ENCODE results near the gene DMXL2.
A peak's percentile ranks its signal among the peaks of the same experiment; 100 is the strongest.
"Not testable (repeated sequence)": the region's sequence is repeated elsewhere in the genome, so short reads cannot be mapped to it uniquely, and the experiment has no call there.

Gene DMXL2

GRCh38 chr15:51622604-51623370 lies at the start of gene DMXL2:
DMXL2 (minus strand) TSS chr15:51622771; CDS start chr15:51622545, 226 bp downstream.
- DNase-seq (ENCODE audit: low spot score): peak; percentile 84
- no peak for TF ChIP-seq CTCF (IDR thresholded peaks at IDR 0.05; ENCODE audit: extremely low read depth, missing control alignments)

GRCh38 chr15:51672155-51672687 lies 49.6 kb upstream of the DMXL2 start:
- no peak for DNase-seq (ENCODE audit: low spot score)
- TF ChIP-seq CTCF (IDR thresholded peaks at IDR 0.05; ENCODE audit: extremely low read depth, missing control alignments): no peak

DNA sequence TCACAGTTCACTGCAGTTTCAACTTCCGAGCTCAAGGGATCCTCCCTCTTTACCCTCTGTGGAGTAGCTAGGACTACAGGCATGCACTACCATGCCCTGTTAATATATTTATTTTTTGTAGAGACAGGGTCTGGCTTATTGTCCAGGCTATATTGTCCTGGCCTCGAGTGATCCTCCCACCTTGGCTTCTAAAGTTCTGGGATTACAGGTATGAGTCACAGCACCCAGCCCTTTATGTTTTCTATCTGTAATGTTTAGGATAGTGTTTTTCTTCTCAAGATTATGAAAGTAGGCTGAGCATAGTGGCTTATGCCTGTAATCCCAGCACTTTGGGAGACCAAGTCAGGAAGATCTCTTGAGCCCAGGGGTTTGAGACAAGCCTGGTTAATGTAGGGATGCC lies 46.8 kb upstream of the DMXL2 start:
- DNase-seq (ENCODE audit: low spot score): no peak
- TF ChIP-seq CTCF (IDR thresholded peaks at IDR 0.05; ENCODE audit: extremely low read depth, missing control alignments): no peak

DNA sequence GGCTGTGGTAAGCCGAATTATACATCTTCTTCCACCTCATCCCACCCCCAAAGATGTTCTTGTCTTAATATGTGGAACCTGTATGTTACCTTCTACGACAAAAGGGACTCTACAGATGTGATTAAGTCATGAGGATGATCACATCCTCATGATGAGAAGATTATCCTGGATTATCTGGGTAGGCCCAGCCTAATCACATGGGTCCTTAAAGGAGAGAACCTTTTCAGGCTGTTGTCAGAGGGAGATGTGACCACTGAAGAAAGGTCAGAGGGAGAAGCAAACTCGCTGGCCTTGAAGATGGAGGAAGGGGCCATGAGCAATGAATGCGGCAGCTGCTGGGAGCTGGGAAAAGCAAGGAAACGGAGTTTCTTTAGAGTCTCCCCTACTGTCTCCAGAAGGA lies 45.9 kb upstream of the DMXL2 start:
- no peak for TF ChIP-seq CTCF (IDR thresholded peaks at IDR 0.05; ENCODE audit: extremely low read depth, missing control alignments)
- no peak for DNase-seq (ENCODE audit: low spot score)

DNA sequence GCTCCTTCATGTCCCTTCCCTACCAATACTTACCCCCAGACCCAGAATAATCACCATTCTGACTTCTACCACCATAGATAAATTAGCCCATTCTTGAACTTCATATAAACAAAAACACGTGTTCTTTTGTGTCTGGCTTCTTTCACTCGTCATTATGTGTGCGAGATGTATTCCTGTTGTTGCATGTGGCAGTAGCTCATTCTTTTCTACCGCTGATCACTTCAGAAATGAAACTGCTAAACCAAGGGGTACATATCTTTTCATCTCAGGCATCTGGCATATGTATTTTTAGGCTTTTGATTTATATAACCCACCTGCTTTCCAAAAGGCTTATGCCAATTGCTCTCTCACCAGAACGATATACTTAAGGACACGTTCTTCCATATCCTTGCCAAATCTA lies 44.9 kb upstream of the DMXL2 start:
- DNase-seq (ENCODE audit: low spot score): no peak
- no peak for TF ChIP-seq CTCF (IDR thresholded peaks at IDR 0.05; ENCODE audit: extremely low read depth, missing control alignments)

DNA sequence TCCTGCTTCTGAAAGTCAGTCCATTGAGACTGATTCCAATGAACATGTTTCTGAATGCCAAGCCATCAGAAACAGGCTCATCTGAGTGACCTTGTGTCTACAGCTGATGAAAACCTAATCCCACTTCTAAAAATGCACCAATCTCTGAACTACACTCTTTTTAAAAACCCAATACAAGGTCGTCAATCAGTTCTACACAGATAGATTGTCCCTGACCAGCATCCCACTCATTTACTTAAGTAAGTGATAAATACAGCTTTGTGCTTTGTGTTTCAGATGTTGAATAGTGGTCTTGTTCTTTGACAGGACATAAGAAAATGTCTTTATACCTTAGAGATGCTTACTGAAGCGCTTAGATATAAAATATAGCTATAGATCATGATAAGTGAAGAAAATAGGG lies 38.5 kb upstream of the DMXL2 start:
- TF ChIP-seq CTCF (IDR thresholded peaks at IDR 0.05; ENCODE audit: extremely low read depth, missing control alignments): no peak
- no peak for DNase-seq (ENCODE audit: low spot score)

GRCh38 chr15:51658664-51659063 lies 36.1 kb upstream of the DMXL2 start:
- no peak for DNase-seq (ENCODE audit: low spot score)
- no peak for TF ChIP-seq CTCF (IDR thresholded peaks at IDR 0.05; ENCODE audit: extremely low read depth, missing control alignments)

- DNase-seq (ENCODE audit: low spot score): not testable (repeated sequence)
These were observed 33.0 kb upstream of the DMXL2 start for GRCh38 chr15:51655401-51656057.
